ENCODE measurements around the gene SLC37A3.
"Not testable (repeated sequence)": the region's sequence is repeated elsewhere in the genome, so short reads cannot be mapped to it uniquely, and the experiment has no call there.

The SLC37A3 gene

DNA sequence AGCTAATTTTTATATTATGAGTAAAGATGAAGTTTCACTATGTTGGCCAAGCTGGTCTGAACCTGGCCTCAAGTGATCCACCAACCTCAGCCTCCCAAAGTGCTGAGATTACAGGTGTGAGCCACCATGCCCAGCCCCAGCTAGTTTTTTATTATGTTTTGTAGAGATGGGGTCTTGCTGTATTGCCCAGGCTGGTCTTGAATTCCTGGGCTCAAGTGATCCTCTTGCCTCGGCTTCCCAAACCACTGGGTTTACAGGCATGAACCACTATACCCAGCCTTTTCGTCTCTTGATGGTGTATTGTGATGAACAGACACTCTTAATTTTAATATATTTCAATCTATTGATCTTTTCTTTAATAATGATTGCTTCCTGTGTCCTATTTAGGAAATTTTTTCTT, 23.2 kb upstream of the SLC37A3 start:
- intact Hi-C loops (cut with DNase I; ENCODE audit: low total_unique reads) = no loop called here
- Histone ChIP-seq H3K9me3 (no peaks in the 10 kb centered on the region), H3K27me3 (no peaks in the 10 kb centered on the region), H3K36me3 (no peaks in the 10 kb centered on the region), H3K4me1 (no peaks in the 10 kb centered on the region), H3K4me3 (no peak overlapping the region), H3K27ac (no peak overlapping the region)
- TF ChIP-seq, protein P1, sequence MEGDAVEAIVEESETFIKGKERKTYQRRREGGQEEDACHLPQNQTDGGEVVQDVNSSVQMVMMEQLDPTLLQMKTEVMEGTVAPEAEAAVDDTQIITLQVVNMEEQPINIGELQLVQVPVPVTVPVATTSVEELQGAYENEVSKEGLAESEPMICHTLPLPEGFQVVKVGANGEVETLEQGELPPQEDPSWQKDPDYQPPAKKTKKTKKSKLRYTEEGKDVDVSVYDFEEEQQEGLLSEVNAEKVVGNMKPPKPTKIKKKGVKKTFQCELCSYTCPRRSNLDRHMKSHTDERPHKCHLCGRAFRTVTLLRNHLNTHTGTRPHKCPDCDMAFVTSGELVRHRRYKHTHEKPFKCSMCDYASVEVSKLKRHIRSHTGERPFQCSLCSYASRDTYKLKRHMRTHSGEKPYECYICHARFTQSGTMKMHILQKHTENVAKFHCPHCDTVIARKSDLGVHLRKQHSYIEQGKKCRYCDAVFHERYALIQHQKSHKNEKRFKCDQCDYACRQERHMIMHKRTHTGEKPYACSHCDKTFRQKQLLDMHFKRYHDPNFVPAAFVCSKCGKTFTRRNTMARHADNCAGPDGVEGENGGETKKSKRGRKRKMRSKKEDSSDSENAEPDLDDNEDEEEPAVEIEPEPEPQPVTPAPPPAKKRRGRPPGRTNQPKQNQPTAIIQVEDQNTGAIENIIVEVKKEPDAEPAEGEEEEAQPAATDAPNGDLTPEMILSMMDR (IDR thresholded peaks at IDR 0.05) = no peak
- no peak for DNase-seq

DNA sequence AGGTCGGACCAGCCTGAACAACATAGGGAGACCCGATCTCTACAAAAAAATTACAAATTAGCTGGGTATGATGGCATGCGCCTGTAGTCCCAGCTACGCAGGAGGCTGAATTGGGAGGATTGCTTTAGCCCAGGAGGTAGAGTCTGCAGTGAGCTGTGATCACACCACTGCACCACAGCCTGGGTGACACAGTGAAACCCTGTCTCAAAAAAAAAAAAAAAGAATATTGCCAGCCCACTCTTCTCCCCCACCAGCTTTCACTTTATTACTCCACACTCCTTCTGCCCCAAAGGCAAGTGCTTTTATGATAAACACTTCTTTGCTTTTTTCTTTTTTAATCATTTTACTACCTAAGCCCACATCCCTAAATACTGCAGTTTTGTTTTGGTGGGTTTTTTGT, 20.3 kb upstream of the SLC37A3 start:
- TF ChIP-seq, protein P1 (IDR thresholded peaks at IDR 0.05) = no peak
- Histone ChIP-seq H3K27me3 (peaks cover 0 to 12% of the 10 kb centered on the region in 2 donors), H3K4me3 (no peak overlapping the region), H3K4me1 (no peaks in the 10 kb centered on the region), H3K36me3 (no peaks in the 10 kb centered on the region), H3K27ac (no peak overlapping the region), H3K9me3 (no peaks in the 10 kb centered on the region)
- no peak for DNase-seq
- intact Hi-C loops (cut with DNase I; ENCODE audit: low total_unique reads) = no loop called here

DNA sequence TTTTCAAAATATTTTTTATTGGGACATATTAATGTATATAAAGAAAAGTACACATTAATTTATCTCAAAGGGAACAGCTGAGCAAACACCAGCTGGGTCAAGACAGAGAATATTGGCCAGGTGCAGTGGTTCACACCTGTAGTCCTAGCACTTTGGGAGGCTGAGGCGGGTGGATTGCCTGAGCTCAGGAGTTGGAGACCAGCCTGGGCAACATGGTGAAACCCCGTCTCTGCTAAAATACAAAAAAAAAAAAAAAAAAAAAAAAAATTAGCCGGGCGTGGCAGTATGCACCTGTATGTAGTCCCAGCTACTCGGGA, 19.8 kb upstream of the SLC37A3 start:
- H3K9me3 ChIP-seq; H3K4me3 ChIP-seq; H3K36me3 ChIP-seq; H3K27ac ChIP-seq; intact Hi-C loops (cut with DNase I; ENCODE audit: low total_unique reads); DNase-seq; H3K4me1 ChIP-seq: not testable (repeated sequence)
- peaks cover 0 to 16% of the 10 kb centered on the region in 2 donors for H3K27me3 ChIP-seq

DNA sequence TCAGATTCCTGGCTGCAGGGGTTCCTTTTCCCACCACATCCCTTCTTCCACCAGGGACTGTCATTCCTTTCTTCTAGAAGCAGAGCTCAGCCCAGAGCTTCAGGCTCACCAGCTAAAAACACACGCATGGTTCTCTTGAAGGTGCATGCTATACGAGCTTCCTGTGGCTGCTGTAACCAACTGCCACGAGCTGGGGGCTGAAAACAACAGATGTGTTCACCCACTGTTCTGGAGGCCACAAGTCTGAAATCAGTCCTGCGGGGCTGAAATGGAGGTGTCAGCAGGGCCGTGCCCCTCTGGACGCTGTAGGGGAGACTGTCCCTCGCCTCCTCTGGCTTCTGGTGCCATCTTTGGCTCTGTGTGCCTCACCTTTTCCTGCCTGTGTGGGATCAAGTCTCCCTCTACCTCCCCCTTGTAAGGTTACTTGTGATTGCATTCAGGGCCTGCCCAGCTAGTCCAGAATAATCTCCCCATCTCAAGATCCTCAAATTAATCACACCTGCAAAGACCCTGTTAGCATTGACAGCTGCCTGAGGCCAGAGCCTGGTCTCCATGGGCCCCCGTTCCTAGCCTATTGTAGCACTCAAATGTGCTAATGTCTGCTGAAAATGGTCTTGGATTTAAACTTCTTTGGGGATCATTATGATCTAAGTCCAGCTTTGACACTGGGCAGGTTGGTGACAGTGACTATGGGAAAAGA, 19.3 kb upstream of the SLC37A3 start:
- no peak for DNase-seq
- Histone ChIP-seq H3K27me3 (peaks cover 0 to 20% of the 10 kb centered on the region in 2 donors), H3K4me1 (no peaks in the 10 kb centered on the region), H3K36me3 (no peaks in the 10 kb centered on the region), H3K4me3 (no peak overlapping the region), H3K27ac (no peak overlapping the region), H3K9me3 (peaks cover 0 to 8% (median 0%) of the 10 kb centered on the region in 3 donors)
- TF ChIP-seq, protein P1 (IDR thresholded peaks at IDR 0.05) = no peak
- intact Hi-C loops (cut with DNase I; ENCODE audit: low total_unique reads) = no loop called here

DNA sequence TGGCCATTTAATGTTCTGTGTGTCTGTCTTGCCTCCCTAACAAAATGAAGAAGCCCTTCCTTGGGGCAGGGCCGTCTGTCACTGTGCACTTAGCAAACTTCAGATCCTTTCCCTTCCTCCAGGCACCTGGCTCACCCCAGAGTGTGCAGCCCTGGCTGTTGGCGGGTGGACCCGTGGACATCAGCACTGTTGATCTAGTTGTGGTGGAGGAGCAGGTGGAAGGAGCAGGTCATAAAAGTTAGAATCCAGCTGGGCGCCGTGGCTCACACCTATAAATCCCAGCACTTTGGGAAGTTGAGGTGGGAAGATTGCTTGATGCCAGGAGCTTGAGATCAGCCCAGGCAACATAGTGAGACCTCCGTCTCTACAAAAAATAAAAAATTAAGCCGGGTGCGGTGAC, 18.2 kb upstream of the SLC37A3 start:
- no peaks in the 10 kb centered on the region for H3K4me1 ChIP-seq

DNA sequence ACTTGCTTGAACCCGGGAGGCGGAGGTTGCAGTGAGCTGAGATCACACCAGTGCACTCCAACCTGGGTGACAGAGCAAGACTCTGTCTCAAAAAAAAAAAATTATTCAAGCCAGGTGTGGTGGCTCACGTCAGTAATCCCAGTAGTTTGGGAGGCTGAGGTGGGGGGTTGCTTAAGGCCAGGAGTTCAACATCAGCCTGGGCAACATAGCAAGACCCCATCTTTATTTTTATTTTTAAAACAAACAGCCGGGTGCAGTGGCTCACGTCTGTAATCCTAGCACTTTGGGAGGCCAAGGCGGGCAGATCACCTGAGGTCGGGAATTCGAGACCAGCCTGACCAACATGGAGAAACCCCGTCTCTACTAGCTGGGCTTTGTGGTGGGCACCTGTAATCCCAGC, 17.5 kb upstream of the SLC37A3 start:
- intact Hi-C loops (cut with DNase I; ENCODE audit: low total_unique reads); H3K27ac ChIP-seq; H3K9me3 ChIP-seq; DNase-seq; H3K36me3 ChIP-seq; H3K4me3 ChIP-seq; H3K4me1 ChIP-seq: not testable (repeated sequence)
- peaks cover 0 to 20% of the 10 kb centered on the region in 2 donors for H3K27me3 ChIP-seq

More for the DNA sequence above, 18.2 kb upstream of the SLC37A3 start:
- H3K27me3 ChIP-seq = peaks cover 0 to 20% of the 10 kb centered on the region in 2 donors
- no peak overlapping the region for H3K4me3 ChIP-seq
- TF ChIP-seq, protein P1 (IDR thresholded peaks at IDR 0.05) = no peak
- H3K36me3 ChIP-seq = no peaks in the 10 kb centered on the region
- H3K9me3 ChIP-seq = peaks cover 0 to 8% (median 0%) of the 10 kb centered on the region in 3 donors
- intact Hi-C loops (cut with DNase I; ENCODE audit: low total_unique reads) = no loop called here
- DNase-seq = no peak
- no peak overlapping the region for H3K27ac ChIP-seq

DNA sequence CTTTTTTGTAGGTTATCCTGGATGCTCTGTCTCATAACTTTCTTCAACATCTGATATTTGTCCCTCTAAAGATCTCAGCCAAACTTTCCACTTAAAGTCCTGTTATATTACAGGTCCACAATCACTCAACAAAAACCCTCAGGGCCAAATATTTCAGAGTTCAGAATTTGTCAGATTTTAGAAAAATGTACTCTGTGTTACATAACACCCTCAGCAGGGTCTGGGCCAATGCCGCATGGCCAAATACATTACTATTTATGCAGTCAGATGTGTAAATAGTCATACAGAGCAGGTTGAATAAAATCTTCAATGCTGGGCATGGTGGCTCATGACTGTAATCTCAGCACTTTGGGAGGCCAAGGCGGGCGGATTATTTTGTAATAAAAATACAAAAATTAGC, 17.0 kb upstream of the SLC37A3 start:
- H3K9me3 ChIP-seq = peaks cover 0 to 8% (median 0%) of the 10 kb centered on the region in 3 donors
- H3K36me3 ChIP-seq = no peaks in the 10 kb centered on the region
- intact Hi-C loops (cut with DNase I; ENCODE audit: low total_unique reads) = no loop called here
- no peak overlapping the region for H3K27ac ChIP-seq
- H3K4me1 ChIP-seq = no peaks in the 10 kb centered on the region
- TF ChIP-seq, protein P1 (IDR thresholded peaks at IDR 0.05) = no peak
- no peak overlapping the region for H3K4me3 ChIP-seq
- H3K27me3 ChIP-seq = peaks cover 0 to 20% of the 10 kb centered on the region in 2 donors
- no peak for DNase-seq

Measured in tibial artery (tissue), 4 donors.